ENCODE measurements around the gene TACO1.
A peak's percentile ranks its signal among the peaks of the same experiment; 100 is the strongest.

Gene TACO1

GRCh38 chr17:63601439-63602371, 1.0 kb downstream of the TACO1 start:
- DNase-seq (ENCODE audit: low read depth) = peak; percentile 36

- no peak for DNase-seq (ENCODE audit: low read depth)
Observed at GRCh38 chr17:63609816-63610573, 9.3 kb downstream of the TACO1 start.

- DNase-seq (ENCODE audit: low read depth) = no peak
Observed at GRCh38 chr17:63610854-63611253, 10.2 kb downstream of the TACO1 start.

- DNase-seq (ENCODE audit: low read depth) = no peak
Observed at GRCh38 chr17:63611354-63611753, 10.7 kb downstream of the TACO1 start.

GRCh38 chr17:63613663-63614062, 13.0 kb downstream of the TACO1 start:
- no peak for DNase-seq (ENCODE audit: low read depth)

GRCh38 chr17:63621229-63621683, 20.6 kb downstream of the TACO1 start:
- DNase-seq (ENCODE audit: low read depth) = no peak

GRCh38 chr17:63621684-63622573, 21.2 kb downstream of the TACO1 start, which contains the start of gene MAP3K3:
Gene MAP3K3, plus strand, starts transcription at chr17:63622417. Its CDS starts 343 bp downstream, at chr17:63622760.
- peak; percentile 100 for DNase-seq (ENCODE audit: low read depth)

- peak; percentile 84 for DNase-seq (ENCODE audit: low read depth)
Observed at GRCh38 chr17:63622574-63623390, 22.1 kb downstream of the TACO1 start.

GRCh38 chr17:63623786-63624530, 23.3 kb downstream of the TACO1 start:
- DNase-seq (ENCODE audit: low read depth) = peak; percentile 16

GRCh38 chr17:63624531-63624880, 23.8 kb downstream of the TACO1 start:
- DNase-seq (ENCODE audit: low read depth) = no peak

- peak; percentile 51 for DNase-seq (ENCODE audit: low read depth)
Observed at GRCh38 chr17:63626551-63627180, 26.0 kb downstream of the TACO1 start.

GRCh38 chr17:63629627-63630026, 28.9 kb downstream of the TACO1 start:
- DNase-seq (ENCODE audit: low read depth) = no peak

GRCh38 chr17:63631062-63631461, 30.4 kb downstream of the TACO1 start:
- DNase-seq (ENCODE audit: low read depth) = no peak

GRCh38 chr17:63631626-63632025, 30.9 kb downstream of the TACO1 start:
- DNase-seq (ENCODE audit: low read depth) = no peak

- no peak for DNase-seq (ENCODE audit: low read depth)
Observed at GRCh38 chr17:63633742-63634141, 33.0 kb downstream of the TACO1 start.

- DNase-seq (ENCODE audit: low read depth) = no peak
Observed at GRCh38 chr17:63634163-63634562, 33.5 kb downstream of the TACO1 start.

GRCh38 chr17:63634816-63635215, 34.1 kb downstream of the TACO1 start:
- DNase-seq (ENCODE audit: low read depth) = no peak

GRCh38 chr17:63635290-63635689, 34.6 kb downstream of the TACO1 start:
- DNase-seq (ENCODE audit: low read depth) = no peak

- no peak for DNase-seq (ENCODE audit: low read depth)
Observed at GRCh38 chr17:63635787-63636186, 35.1 kb downstream of the TACO1 start.

GRCh38 chr17:63639125-63639524, 38.4 kb downstream of the TACO1 start:
- no peak for DNase-seq (ENCODE audit: low read depth)

Measured in ELR (cell line).